Measurements from ENCODE around the gene B3GALNT2.
A peak's percentile ranks its signal among the peaks of the same experiment; 100 is the strongest.
"Not testable (repeated sequence)": the region's sequence is repeated elsewhere in the genome, so short reads cannot be mapped to it uniquely, and the experiment has no call there.

Gene B3GALNT2

GRCh38 chr1:235504122-235504493 is at the start of gene B3GALNT2:
TSS of gene B3GALNT2 (minus strand) at chr1:235504452. CDS start at chr1:235504252, 200 bp downstream.
- no peak for DNase-seq (ENCODE audit: low spot score)

- DNase-seq (ENCODE audit: low spot score) = no peak
These were observed 48.9 kb upstream of the B3GALNT2 start for GRCh38 chr1:235553112-235553551.

GRCh38 chr1:235552146-235552716 is 48.0 kb upstream of the B3GALNT2 start:
- no peak for DNase-seq (ENCODE audit: low spot score)

GRCh38 chr1:235549351-235550139 is 45.3 kb upstream of the B3GALNT2 start:
- no peak for DNase-seq (ENCODE audit: low spot score)

GRCh38 chr1:235546369-235547155 is 42.3 kb upstream of the B3GALNT2 start:
- DNase-seq (ENCODE audit: low spot score) = not testable (repeated sequence)

GRCh38 chr1:235545292-235545930 is 41.2 kb upstream of the B3GALNT2 start:
- no peak for DNase-seq (ENCODE audit: low spot score)

- DNase-seq (ENCODE audit: low spot score) = not testable (repeated sequence)
These were observed 38.6 kb upstream of the B3GALNT2 start for GRCh38 chr1:235542845-235543244.

- no peak for DNase-seq (ENCODE audit: low spot score)
These were observed 29.4 kb upstream of the B3GALNT2 start for GRCh38 chr1:235533476-235534168.

- no peak for DNase-seq (ENCODE audit: low spot score)
These were observed 28.1 kb upstream of the B3GALNT2 start for GRCh38 chr1:235532360-235532759.

- DNase-seq (ENCODE audit: low spot score) = no peak
These were observed 23.1 kb upstream of the B3GALNT2 start for GRCh38 chr1:235527196-235527814.

GRCh38 chr1:235525314-235525713 is 21.1 kb upstream of the B3GALNT2 start:
- DNase-seq (ENCODE audit: low spot score) = no peak

- DNase-seq (ENCODE audit: low spot score) = no peak
These were observed 12.7 kb upstream of the B3GALNT2 start for GRCh38 chr1:235516862-235517446.

- DNase-seq (ENCODE audit: low spot score) = no peak
These were observed 11.7 kb upstream of the B3GALNT2 start for GRCh38 chr1:235515844-235516512.

GRCh38 chr1:235513495-235514366 is 9.5 kb upstream of the B3GALNT2 start:
- DNase-seq (ENCODE audit: low spot score) = peak; percentile 67

- no peak for DNase-seq (ENCODE audit: low spot score)
These were observed 7.4 kb upstream of the B3GALNT2 start for GRCh38 chr1:235511470-235512240.

GRCh38 chr1:235510823-235511222 is 6.6 kb upstream of the B3GALNT2 start:
- DNase-seq (ENCODE audit: low spot score) = no peak

GRCh38 chr1:235507623-235508022 is 3.4 kb upstream of the B3GALNT2 start:
- no peak for DNase-seq (ENCODE audit: low spot score)

GRCh38 chr1:235504494-235505222 is 406 bp upstream of the B3GALNT2 start:
- peak; percentile 98 for DNase-seq (ENCODE audit: low spot score)
